IPS-18c (cell line): ENCODE data around the gene CAB39L.
"Not testable (repeated sequence)": the region's sequence is repeated elsewhere in the genome, so short reads cannot be mapped to it uniquely, and the experiment has no call there.

Source experiments
- H3K4me3 ChIP-seq: 2 replicates; pipeline ENCODE4 v1.7.0; 2013; ENCODE audit warnings: low read depth, mild to moderate bottlenecking, low read length, moderate library complexity; ENCODE audit not compliant: insufficient read depth
- H3K9me3 ChIP-seq: one replicate; pipeline ENCODE4 v1.6.1; 2013; ENCODE audit warnings: mild to moderate bottlenecking, low read length, moderate library complexity; ENCODE audit not compliant: control insufficient read depth, insufficient read depth

Gene CAB39L

DNA sequence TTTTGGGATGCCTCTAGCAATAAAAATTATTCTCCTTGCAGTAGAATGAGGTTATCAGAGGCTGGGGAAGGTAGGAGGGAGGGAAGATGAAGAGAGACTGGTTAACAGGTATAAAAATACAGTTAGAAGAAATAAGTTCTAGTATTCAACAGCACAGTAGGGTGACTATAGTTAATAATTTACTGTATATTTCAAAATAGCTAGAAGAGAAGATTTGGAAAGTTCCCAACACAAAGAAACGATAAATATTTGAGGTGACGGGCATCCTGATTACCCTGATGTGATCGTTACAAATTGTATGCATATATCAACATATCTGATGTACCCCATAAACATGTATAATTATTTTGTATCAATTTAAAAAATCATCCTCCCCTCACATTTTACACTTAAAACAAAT, 102.3 kb downstream of the CAB39L start:
- no peaks in the 10 kb centered on the region for H3K9me3 ChIP-seq

DNA sequence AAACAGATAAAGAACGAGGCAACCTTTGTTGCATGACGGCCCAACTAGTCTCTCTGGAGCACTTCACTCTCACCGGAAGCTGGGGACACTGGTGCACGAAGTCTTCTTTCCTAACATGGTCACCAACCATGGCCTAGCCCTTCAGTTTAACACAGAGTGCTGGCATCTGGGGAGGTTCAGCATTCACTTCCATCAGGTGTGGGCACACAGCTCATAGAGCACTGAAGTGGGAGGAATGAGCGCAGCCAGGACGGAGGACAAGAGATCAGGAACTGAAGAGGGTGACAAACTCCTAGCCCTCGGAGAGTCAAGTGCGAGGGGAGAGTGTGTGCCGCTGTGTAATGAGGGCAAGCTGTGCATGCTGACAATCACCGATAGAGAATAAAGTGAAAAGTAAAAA, 103.7 kb downstream of the CAB39L start:
- Histone ChIP-seq H3K9me3 (no peaks in the 10 kb centered on the region), H3K4me3 (no peak overlapping the region)

More for the DNA sequence above, 102.3 kb downstream of the CAB39L start:
- H3K4me3 ChIP-seq: no peak overlapping the region

DNA sequence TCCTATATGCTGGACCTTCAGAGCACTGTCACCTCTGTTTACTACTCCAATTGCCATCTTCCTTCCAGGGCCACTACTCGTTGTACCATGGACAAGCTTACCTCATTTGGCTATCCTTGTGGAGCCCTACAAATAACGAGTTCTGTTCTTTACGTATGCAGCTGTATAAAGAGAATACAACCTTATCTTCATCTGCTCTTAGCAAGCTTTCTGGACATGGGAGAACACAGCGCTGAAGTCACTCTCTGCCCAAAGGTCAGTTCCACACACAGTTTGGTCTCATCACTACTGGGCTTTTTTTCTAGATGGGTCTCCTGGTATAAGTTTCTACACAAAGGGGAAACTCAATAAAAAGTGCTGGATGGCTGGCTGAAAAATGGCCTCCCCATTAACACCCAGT, 107.2 kb downstream of the CAB39L start:
- no peaks in the 10 kb centered on the region for H3K9me3 ChIP-seq
- no peak overlapping the region for H3K4me3 ChIP-seq

DNA sequence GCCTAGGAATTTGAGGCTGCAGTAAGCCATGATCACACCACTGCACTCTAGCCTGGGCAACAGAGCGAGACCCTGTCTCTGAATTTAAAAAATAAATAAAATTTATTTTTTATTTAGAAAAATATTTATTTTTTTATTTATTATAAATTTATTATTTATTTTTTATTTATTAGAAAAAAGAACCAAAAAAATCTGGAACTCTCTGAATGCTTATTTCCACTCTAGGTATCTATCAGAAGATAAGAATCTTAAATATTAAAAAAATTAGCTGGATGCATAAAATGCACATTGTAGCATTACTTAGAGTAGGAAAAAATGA, 113.4 kb downstream of the CAB39L start:
- Histone ChIP-seq H3K9me3 (no peaks in the 10 kb centered on the region), H3K4me3 (no peak overlapping the region)

- Histone ChIP-seq H3K9me3 (no peaks in the 10 kb centered on the region), H3K4me3 (no peak overlapping the region)
These were observed 113.9 kb downstream of the CAB39L start for GRCh38 chr13:49329831-49330545.

DNA sequence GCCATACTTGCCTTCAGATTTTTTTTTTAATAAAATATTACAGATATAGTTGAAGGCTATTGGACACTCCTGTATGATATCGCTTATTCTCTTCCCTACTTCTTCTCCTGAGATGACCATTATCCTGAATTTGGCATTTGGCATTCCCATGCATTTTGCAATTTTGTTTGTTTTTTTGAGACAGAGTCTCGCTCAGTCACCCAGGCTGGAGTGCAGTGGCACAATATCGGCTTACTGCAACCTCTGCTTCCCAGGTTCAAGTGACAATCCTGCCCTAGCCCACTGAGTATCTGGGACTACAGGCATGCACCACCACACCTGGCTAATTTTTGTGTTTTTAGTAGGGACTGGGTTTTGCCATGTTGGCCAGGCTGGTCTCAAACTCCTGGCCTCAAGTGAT, 116.7 kb downstream of the CAB39L start:
- H3K9me3 ChIP-seq, H3K4me3 ChIP-seq: not testable (repeated sequence)

DNA sequence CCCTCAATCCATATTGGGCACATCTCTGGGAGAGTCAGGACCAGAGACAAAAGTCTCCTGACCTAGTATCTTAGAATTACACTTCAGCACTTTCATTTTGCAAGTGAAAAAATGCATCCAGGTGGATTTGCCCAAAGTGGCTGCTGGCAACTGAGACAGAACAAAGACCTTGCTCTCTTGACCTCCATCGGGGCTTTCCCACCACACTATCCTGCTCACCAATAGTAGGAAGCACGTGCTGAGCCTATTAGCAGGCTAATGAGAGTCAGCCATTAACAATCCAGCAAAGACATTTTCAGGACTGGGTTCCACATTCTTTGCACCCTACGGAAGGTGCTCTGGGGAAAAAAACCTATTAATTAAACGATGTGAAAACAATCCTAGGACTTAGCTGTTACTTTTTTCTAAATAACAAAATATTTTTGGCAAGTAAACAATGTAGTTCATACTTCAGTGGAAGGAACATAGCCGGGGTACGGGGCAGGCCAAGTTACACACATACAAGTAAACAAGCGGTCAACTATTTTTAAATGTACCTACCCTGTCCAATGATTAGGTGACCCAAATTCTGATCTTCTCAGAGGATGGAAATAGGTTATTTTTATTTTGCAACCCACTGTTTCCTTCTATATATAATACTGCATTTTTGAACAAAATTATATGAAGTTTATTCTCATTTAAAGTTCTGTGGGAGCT, 117.5 kb downstream of the CAB39L start:
- no peaks in the 10 kb centered on the region for H3K9me3 ChIP-seq
- no peak overlapping the region for H3K4me3 ChIP-seq

GRCh38 chr13:49323344-49323743, 120.5 kb downstream of the CAB39L start:
- H3K9me3 ChIP-seq: no peaks in the 10 kb centered on the region
- H3K4me3 ChIP-seq: no peak overlapping the region

DNA sequence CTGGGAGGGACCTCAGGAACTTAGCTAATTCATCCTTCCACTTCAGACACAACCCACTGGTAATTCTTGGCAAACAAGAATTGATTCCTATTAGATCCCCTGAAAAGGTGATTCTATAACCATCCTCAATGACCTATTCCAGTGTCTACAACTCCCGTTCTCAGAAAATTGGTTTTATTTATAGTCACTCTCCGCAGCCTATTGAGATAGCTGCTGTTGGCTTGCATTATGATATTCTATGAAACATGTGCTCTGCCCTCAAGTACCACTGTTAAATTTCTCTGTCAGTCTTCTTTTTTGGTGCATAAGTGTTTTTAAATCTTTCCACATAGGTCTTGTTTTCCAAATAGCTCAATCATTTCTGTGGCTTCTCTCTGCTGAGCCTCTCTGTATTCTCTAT, 121.2 kb downstream of the CAB39L start:
- no peak overlapping the region for H3K4me3 ChIP-seq
- H3K9me3 ChIP-seq: no peaks in the 10 kb centered on the region

- Histone ChIP-seq H3K4me3 (no peak overlapping the region), H3K9me3 (no peaks in the 10 kb centered on the region)
These were observed 122.9 kb downstream of the CAB39L start for GRCh38 chr13:49320975-49321374.

- H3K4me3 ChIP-seq: no peak overlapping the region
These were observed 123.9 kb downstream of the CAB39L start for GRCh38 chr13:49319951-49320350.

DNA sequence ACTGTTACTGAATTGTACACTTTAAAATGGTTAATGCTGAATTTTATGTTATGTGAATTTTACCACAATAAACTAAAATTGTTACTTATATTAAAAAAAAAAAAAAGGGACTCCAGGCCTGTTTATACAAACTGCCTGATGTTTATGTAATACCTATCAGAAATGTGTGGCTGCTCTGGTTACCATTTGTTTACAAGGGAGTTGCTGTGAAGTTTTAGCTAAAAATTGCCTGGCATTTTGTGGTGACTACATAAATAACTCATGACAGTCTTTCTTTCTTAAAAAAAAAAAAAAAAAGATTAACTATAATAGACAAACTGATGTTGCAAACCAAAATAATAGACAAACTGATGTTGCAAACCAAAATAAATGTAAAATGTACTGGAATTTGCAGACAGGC, 124.3 kb downstream of the CAB39L start:
- Histone ChIP-seq H3K4me3 (no peak overlapping the region), H3K9me3 (no peaks in the 10 kb centered on the region)

More at GRCh38 chr13:49319951-49320350, 123.9 kb downstream of the CAB39L start:
- H3K9me3 ChIP-seq: no peaks in the 10 kb centered on the region

- H3K9me3 ChIP-seq: no peaks in the 10 kb centered on the region
- H3K4me3 ChIP-seq: no peak overlapping the region
These were observed 127.9 kb downstream of the CAB39L start for GRCh38 chr13:49315756-49316482.

DNA sequence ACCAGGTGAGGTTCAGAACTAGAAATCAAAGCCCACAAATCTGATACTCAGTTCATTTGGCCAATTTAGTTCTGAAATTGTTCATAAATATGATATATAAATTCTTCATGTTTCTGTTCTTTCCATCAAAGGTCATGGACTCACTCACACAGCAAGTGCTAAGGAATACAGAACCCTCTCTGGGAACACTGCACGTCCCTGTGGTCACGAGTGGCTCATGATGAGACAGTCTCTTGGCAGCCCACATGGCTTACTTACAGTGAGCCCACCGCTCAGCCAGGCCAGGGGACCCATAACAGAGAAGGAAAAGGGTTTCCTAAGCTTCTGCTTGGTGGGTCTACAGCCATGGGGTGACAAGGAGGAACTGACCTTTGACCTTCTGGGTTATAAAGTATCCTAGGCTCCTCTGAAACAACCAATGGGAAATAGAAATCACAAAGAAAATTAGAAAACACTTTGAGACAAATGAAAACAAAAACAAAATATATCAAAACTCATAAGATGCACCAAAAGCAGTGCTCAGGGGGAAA, 128.8 kb downstream of the CAB39L start:
- no peak overlapping the region for H3K4me3 ChIP-seq
- no peaks in the 10 kb centered on the region for H3K9me3 ChIP-seq

GRCh38 chr13:49314344-49314882, 129.5 kb downstream of the CAB39L start:
- no peak overlapping the region for H3K4me3 ChIP-seq

DNA sequence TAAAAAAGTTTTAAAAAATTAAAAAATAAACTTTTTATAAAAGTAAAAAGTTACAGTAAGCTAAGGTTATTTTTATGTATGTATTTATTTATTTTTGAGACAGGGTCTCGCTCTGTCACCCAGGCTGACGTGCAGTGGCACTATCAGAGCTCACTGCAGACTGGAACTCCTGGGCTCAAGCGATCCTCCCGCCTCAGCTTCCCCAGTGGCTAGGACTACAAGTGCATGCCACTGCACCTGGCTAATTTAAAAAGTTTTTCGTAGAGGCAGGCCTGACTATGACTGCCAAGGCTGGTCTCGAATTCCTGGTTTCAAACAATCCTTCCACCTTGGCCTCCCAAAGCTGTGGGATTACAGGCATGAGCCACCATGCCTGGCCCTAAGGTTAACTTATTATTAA, 132.0 kb downstream of the CAB39L start:
- H3K4me3 ChIP-seq: no peak overlapping the region
- no peaks in the 10 kb centered on the region for H3K9me3 ChIP-seq

More at GRCh38 chr13:49314344-49314882, 129.5 kb downstream of the CAB39L start:
- no peaks in the 10 kb centered on the region for H3K9me3 ChIP-seq

DNA sequence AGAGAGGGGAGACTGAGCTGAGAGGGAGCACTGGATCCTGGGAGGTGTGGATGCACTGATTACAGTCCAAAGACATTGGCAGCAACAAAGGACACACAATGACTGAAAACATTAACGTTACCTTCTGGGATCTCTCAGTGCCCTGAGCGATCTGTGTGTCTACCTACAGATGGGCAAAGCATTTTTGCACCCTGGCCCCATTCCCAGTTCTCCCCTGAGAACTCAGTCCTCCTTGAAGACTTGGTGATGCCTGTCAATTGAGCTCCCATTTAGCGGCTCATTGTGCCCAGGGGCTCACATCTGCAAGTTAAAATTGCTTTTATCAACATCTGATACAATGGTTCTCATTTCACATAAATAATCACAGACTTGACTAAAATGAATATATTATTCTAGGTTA, 133.6 kb downstream of the CAB39L start:
- Histone ChIP-seq H3K9me3 (no peaks in the 10 kb centered on the region), H3K4me3 (no peak overlapping the region)
